SK-N-MC (cell line): ENCODE data around the gene KIAA1328.
"Not testable (repeated sequence)": the region's sequence is repeated elsewhere in the genome, so short reads cannot be mapped to it uniquely, and the experiment has no call there.

ENCODE experiments used
- EZH2 ChIP-seq: fragments of 200-600 bp; sonication (generic); IDR thresholded peaks from one replicate; pipeline ENCODE4 v1.6.1; 2017; ENCODE audit warnings: antibody characterized with exemption
- FOXP2 ChIP-seq: optimal IDR thresholded peaks from 2 replicates; pipeline ENCODE3; 2011; ENCODE audit warnings: mild to moderate bottlenecking, moderate library complexity; ENCODE audit not compliant: insufficient read depth; ENCODE audit errors: extremely low read length, control extremely low read depth
- POLR2AphosphoS5 ChIP-seq: IDR thresholded peaks from 2 replicates; pipeline ENCODE4 v1.6.1; 2012; ENCODE audit warnings: mild to moderate bottlenecking, low read depth, low read length, borderline replicate concordance

DNA sequence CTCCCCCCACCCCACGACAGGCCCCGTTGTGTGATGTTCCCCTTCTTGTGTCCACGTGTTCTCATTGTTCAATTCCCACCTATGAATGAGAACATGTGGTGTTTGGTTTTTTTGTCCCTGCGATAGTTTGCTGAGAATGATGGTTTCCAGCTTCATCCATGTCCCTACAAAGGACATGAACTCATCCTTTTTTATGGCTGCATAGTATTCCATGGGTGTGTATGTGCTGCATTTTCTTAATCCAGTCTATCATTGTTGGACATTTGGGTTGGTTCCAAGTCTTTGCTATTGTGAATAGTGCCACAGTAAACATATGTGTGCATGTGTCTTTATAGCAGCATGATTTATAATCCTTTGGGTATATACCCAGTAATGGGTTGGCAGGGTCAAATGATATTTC, 80.4 kb downstream of the KIAA1328 start:
- TF ChIP-seq POLR2AphosphoS5, EZH2, FOXP2: not testable (repeated sequence)
